AG09309 (cell line): ENCODE measurements around the gene PDK3.

Source experiments
- DNase-seq: peaks from one replicate; pipeline ENCODE4 v3.0.0-alpha.2; 2010; ENCODE audit warnings: low read depth
- H3K4me3 ChIP-seq: 2 replicates; pipeline ENCODE4 v1.5.1; 2011; ENCODE audit warnings: mild to moderate bottlenecking, low read depth, low read length, moderate library complexity; ENCODE audit not compliant: control insufficient read depth
- TF ChIP-seq, protein P1 (sequence below): IDR thresholded peaks from 2 replicates; pipeline ENCODE4 v1.5.1; 2011; ENCODE audit warnings: mild to moderate bottlenecking, low read depth, low read length, inconsistent platforms; ENCODE audit not compliant: insufficient read depth, control insufficient read depth; ENCODE audit errors: missing control alignments

The PDK3 gene

DNA sequence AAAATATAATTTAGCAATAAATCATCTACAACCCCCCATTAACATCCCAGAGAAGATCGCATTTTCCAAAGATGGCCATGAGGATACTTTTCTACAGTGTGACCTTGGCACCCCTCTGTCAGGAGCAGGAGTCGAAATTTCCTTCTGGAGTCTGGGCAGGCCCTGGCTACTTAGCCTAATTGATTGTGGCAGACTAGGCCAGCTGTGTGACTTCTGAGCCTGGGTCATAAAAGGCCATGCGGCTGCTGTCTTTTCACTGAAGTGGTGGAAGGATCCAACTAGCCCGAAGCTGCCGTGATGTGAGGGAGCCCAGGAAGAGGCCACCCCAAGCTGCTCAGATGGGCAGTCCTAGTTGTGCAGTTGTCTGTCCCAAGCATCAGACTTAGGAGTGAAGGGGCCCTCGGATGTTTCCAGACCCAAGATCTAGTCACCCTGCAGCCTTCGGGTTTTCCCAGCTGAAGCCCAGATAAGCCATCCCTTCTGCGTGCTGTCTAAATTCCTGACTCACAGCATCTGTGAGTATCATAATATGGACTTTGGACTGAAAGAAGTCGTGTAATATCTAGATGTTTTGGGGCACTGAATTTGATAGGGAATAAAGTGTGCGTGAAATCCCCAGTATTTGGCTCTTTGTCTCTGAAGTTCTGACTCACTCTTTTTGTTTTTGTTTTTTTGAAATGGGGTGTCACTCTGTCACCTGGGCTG is 21.0 kb downstream of the PDK3 start:
- no peak for DNase-seq
- TF ChIP-seq, protein P1, sequence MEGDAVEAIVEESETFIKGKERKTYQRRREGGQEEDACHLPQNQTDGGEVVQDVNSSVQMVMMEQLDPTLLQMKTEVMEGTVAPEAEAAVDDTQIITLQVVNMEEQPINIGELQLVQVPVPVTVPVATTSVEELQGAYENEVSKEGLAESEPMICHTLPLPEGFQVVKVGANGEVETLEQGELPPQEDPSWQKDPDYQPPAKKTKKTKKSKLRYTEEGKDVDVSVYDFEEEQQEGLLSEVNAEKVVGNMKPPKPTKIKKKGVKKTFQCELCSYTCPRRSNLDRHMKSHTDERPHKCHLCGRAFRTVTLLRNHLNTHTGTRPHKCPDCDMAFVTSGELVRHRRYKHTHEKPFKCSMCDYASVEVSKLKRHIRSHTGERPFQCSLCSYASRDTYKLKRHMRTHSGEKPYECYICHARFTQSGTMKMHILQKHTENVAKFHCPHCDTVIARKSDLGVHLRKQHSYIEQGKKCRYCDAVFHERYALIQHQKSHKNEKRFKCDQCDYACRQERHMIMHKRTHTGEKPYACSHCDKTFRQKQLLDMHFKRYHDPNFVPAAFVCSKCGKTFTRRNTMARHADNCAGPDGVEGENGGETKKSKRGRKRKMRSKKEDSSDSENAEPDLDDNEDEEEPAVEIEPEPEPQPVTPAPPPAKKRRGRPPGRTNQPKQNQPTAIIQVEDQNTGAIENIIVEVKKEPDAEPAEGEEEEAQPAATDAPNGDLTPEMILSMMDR: no peak
- no peak overlapping the region for H3K4me3 ChIP-seq

DNA sequence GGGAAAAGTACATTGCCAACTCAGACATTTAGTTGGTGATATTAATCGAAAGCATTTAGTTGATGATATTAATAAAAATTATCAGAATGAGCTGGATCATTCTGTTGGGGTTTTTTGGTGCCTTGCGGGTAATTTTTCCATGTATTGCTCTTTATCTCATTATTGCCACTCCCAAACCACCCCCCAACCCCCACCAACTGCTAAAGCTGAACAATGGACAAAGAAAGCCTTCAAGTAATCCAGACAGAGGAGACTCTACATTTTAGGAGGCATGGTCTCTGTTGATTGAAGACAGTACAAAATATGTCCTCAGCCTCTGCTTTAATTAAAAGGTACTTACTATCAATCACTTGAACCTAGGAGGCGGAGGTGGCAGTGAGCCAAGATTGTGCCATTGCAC is 22.5 kb downstream of the PDK3 start:
- TF ChIP-seq, protein P1: no peak
- DNase-seq: no peak
- H3K4me3 ChIP-seq: no peak overlapping the region

DNA sequence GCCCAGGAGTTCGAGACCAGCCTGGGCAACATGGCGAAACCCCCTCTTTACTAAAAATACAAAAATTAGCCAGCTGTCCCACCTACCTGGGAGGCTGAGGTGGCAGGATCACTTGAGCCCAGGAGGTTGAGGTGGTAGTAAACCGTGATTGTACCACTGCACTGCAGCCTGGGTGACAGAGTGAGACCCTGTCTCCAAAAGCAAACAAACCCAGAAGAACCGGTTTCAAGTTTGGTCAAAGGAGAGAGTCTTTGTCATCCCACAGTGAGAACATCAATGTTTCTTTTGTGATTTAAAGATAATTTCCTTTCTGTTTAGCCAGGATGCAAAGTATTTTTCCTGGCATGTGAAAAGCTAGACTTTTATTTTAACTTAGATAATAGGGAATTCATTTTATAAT is 26.7 kb downstream of the PDK3 start:
- no peak overlapping the region for H3K4me3 ChIP-seq
- DNase-seq: no peak
- TF ChIP-seq, protein P1: no peak

DNA sequence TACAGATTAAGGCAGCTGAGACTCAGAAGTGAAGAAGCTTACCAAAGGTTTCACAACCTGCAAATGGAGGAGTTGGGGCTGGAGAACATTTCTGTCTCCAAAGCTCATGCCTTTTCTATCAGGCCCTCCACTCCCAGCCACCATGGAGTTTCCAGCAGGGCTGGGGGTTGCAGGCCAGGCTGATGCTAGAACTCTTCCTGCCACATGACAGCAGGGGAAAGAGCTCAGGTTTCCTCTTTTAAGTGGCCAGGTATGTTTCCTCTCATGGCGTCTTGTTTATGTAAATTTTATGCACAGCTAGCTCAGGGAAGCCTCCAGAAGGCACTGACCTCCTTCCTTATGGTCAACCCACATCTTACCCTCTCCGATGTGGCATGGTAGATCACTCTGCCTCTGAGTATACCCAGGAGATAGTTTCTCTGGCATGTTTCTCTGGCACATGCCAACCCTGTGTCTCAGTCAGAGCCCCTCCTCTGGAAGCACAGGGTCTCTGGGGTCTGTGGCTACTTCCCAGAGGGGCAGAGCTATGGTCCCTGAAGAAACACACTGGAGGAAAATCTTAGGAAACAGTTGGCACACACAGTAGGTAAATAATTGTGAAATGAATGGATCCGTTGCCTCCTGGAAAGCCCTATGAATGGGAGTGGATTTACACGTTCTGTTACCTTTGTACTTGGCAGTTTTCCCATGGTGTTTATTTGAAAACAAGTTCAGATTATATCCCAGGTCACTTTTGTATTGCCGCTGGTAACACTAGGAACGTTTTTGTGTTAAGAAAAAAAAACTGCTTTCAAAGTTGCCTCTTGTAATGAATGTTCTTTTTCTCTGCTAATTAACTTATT is 28.9 kb downstream of the PDK3 start:
- TF ChIP-seq, protein P1: no peak
- no peak overlapping the region for H3K4me3 ChIP-seq
- DNase-seq: no peak

DNA sequence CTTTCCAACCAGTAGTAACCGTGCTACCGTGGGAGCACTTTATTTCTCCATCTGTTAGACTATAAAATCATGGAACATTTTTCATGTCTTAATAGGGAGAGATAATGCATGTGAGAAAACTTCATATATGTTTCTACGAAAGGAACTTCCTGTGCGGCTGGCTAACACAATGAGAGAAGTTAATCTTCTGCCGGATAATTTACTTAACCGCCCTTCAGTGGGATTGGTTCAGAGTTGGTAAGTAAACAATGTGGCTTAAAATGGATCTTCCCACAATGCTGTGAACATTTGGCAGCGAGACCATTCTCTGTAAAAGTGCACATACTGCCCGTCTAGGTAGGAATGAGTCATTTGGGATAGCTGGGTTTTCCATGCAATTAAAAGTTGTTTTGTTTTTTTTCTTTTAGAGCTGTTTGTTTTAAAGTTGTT is 29.6 kb downstream of the PDK3 start:
- H3K4me3 ChIP-seq: no peak overlapping the region
- TF ChIP-seq, protein P1: no peak
- DNase-seq: peak; percentile 41

DNA sequence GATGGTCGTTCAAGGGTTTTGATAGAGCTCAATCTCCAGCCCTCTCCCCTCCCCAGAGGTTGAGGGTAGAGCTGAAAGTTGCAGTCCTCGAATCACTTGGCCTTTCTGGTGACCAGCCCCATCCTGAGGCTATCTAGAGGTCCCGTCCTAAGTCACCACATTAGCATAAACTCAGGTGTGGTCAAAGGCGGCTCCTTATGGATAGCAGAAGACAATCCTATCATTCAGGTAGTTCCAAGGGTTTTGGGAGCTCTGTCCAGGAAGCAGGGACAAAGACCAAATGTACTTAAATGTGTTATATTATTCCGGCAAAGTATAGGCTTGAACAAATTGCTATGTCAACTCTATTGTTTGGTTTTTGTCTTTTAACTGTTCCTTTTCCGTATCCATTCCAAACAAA is 30.6 kb downstream of the PDK3 start:
- no peak for DNase-seq
- TF ChIP-seq, protein P1: no peak
- no peak overlapping the region for H3K4me3 ChIP-seq
